Breast epithelium (tissue), 3 donors: ENCODE measurements around the gene BCCIP.

ENCODE experiments used
- POLR2A ChIP-seq: fragments of 450-650 bp; IDR thresholded peaks from one replicate; pipeline ENCODE4 v1.6.1; 2016; ENCODE audit warnings: antibody characterized with exemption, mild to moderate bottlenecking, moderate library complexity
- TF ChIP-seq, protein P1 (sequence below), 3 donors: fragments of 450-650 bp; IDR thresholded peaks; one replicate each; pipeline ENCODE4 v1.5.1; 2016 to 2017; ENCODE audit warnings: antibody characterized with exemption in 3 of 3, mild to moderate bottlenecking in 3 of 3, moderate library complexity in 3 of 3

DNA sequence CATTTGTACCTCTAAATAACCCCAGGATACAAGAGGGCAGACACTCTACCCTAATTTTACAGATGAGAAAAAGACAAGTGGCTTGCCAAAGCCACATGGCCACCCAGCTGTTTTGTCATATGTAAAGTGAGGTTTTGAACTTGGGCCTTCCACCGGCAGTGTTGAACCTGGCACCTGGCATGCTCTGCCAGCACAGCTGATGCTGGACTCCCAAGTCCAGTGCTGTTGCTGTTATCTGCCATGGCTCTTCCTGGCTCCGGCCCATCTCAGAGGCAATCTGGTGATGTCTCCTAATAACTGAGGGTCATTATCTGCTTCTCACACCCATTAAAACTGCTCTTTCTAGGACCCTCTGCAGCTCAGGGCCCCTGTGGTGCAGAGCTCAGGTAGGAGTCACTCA, 25.0 kb downstream of the BCCIP start:
- TF ChIP-seq, protein P1, sequence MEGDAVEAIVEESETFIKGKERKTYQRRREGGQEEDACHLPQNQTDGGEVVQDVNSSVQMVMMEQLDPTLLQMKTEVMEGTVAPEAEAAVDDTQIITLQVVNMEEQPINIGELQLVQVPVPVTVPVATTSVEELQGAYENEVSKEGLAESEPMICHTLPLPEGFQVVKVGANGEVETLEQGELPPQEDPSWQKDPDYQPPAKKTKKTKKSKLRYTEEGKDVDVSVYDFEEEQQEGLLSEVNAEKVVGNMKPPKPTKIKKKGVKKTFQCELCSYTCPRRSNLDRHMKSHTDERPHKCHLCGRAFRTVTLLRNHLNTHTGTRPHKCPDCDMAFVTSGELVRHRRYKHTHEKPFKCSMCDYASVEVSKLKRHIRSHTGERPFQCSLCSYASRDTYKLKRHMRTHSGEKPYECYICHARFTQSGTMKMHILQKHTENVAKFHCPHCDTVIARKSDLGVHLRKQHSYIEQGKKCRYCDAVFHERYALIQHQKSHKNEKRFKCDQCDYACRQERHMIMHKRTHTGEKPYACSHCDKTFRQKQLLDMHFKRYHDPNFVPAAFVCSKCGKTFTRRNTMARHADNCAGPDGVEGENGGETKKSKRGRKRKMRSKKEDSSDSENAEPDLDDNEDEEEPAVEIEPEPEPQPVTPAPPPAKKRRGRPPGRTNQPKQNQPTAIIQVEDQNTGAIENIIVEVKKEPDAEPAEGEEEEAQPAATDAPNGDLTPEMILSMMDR (IDR thresholded peaks at IDR 0.05), result no peak
- TF ChIP-seq POLR2A, result no peak
